Spleen (tissue), 7 donors: ENCODE results near the gene ETFB.

Experiments
- CTCF ChIP-seq, 11 experiments: fragments of 200-600 bp in 7 of 11; fragments of 450-650 bp in 4 of 11; sonication (generic) in 4 of 11; IDR thresholded peaks in 8 of 11; conservative IDR thresholded peaks in 3 of 11; 1 replicate in 7 of 11; 2 replicates in 4 of 11; pipeline versions ENCODE4 v1.4.0 to v1.8.0; 2016 to 2021; ENCODE audit warnings: antibody characterized with exemption in 11 of 11, inconsistent platforms in 4 of 11, mild to moderate bottlenecking in 1 of 11
- POLR2A ChIP-seq, 3 donors: fragments of 450-650 bp; IDR thresholded peaks; one replicate each; pipeline ENCODE4 v1.5.1; 2017; ENCODE audit warnings: antibody characterized with exemption in 3 of 3, mild to moderate bottlenecking in 1 of 3
- POLR2AphosphoS5 ChIP-seq, 3 donors: sonication (generic); formaldehyde crosslinking; IDR thresholded peaks; one replicate each; pipeline ENCODE4 v1.5.1; 2017; ENCODE audit warnings: antibody characterized with exemption in 3 of 3
- donor health status: DM: no; HTN: no; CAD: no; lungs with moderate emphysema.
- donor health status: DM: no; HTN: no; CAD: no.
- donor health status: DM: no; HTN: no; CAD: no.

GRCh38 chr19:51357952-51358351 is 8.2 kb downstream of the ETFB start:
- TF ChIP-seq CTCF (IDR thresholded peaks at IDR 0.05 in 8 of 11, conservative IDR thresholded peaks at IDR 0.05 in 3 of 11) (no peak), POLR2AphosphoS5 (IDR thresholded peaks at IDR 0.05) (no peak), POLR2A (IDR thresholded peaks at IDR 0.05) (no peak)
